ENCODE measurements around the gene ZNF785. TPM values are rescaled to one million over a fixed set of nuclear protein-coding genes. Genes with fewer than 3 reads are reported as not detected.
A peak's percentile ranks its signal among the peaks of the same experiment; 100 is the strongest.
"Not testable (repeated sequence)": the region's sequence is repeated elsewhere in the genome, so short reads cannot be mapped to it uniquely, and the experiment has no call there.

The ZNF785 gene
- 12.1 and 13.0 TPM in 2 replicates for total RNA-seq (2014; rRNA removed; shearing (Covaris generic))
- 12.7 and 13.3 TPM in 2 replicates for polyA plus RNA-seq (2015; cell fraction: cytosol; rRNA removed)
- polyA plus RNA-seq (2015; cell fraction: nucleus; rRNA removed) = 32.7 and 35.6 TPM in 2 replicates

GRCh38 chr16:30585400-30586191, at the start of gene ZNF785:
ZNF785 (minus strand) TSS chr16:30585697; CDS start chr16:30585611, 86 bp downstream.
- in situ Hi-C loops (cut with HindIII; ENCODE audit: low pct_unique_long_range_greater_than_20kb, low sequenced_read_pairs) = no loop called here
- peak; percentile 99 for DNase-seq (ENCODE audit: low read depth, low spot score)

DNA sequence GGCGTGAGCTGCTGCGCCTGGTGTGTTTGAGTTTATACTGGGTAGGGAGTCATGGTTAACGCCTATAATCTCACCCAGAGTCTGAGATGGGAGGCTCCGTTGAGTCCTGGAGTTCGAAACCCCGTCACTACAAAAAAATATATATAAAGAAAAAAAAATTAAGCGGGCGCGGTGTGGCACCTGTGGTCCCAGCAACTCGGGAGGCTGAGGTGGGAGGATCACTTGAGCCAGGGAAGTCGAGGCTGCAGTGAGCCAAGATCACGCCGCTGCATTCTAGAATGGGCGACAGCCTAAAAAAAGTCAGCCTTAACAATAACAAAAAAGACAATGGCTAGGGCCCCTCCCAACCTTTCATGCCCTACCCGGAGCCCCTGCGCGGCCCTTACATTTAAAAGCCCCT, 48.0 kb upstream of the ZNF785 start:
- DNase-seq (ENCODE audit: low read depth, low spot score) = no peak
- in situ Hi-C loops (cut with HindIII; ENCODE audit: low pct_unique_long_range_greater_than_20kb, low sequenced_read_pairs) = no loop called here

- in situ Hi-C loops (cut with HindIII; ENCODE audit: low pct_unique_long_range_greater_than_20kb, low sequenced_read_pairs); DNase-seq (ENCODE audit: low read depth, low spot score): not testable (repeated sequence)
Observed at GRCh38 chr16:30632454-30632853, 47.0 kb upstream of the ZNF785 start.

- peak; percentile 83 for DNase-seq (ENCODE audit: low read depth, low spot score)
- in situ Hi-C loops (cut with HindIII; ENCODE audit: low pct_unique_long_range_greater_than_20kb, low sequenced_read_pairs) = no loop called here
Observed at GRCh38 chr16:30628628-30629540, 43.4 kb upstream of the ZNF785 start.

DNA sequence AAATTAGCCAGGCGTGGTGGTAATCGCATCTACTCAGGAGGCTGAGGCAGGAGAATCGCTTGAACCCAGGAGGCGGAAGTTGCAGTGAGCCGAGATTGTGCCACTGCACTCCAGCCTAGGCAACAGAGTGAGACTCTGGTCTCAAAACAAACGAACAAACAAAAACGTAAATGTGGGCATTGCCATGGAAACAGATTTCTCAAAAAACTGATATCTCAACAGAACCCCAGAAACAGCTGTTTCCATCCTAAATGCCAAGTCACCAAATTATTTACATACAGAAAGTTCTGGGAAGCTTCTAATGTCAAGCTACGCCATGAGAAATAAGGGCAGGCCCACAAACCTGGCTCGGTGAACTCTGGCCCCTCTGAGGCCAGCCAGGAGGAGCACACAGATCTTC, 40.7 kb upstream of the ZNF785 start:
- no peak for DNase-seq (ENCODE audit: low read depth, low spot score)
- in situ Hi-C loops (cut with HindIII; ENCODE audit: low pct_unique_long_range_greater_than_20kb, low sequenced_read_pairs) = no loop called here

- DNase-seq (ENCODE audit: low read depth, low spot score) = peak; percentile 79
- in situ Hi-C loops (cut with HindIII; ENCODE audit: low pct_unique_long_range_greater_than_20kb, low sequenced_read_pairs) = no loop called here
Observed at GRCh38 chr16:30623536-30624283, 38.2 kb upstream of the ZNF785 start.

DNA sequence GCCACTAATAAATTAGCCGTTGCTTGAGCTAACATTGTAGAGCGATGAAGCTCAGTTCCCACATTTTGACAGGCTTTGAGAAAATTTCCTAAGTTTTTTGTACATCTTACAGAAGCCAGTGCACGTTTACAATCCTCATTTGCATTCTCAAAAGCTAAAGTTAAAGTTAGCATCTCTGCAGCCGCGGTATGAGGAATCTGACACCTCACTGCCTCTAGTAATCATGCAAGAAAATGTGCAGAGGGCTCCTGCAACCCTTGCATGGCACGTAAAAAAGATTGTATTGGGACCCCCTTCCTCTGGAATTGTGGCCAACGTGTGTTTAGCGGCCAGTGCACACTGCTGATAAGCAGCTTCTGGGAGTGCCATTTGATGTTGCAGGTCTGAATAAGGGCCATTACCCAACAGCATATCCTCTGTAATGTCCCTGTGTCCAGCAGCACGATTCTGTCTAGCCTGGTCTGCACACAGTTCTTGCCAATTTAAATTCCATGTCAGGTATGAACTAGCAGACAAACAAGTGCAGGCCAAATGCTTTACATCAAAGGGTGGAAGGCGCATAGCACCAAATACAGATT, 37.0 kb upstream of the ZNF785 start:
- no peak for DNase-seq (ENCODE audit: low read depth, low spot score)
- in situ Hi-C loops (cut with HindIII; ENCODE audit: low pct_unique_long_range_greater_than_20kb, low sequenced_read_pairs) = no loop called here

DNA sequence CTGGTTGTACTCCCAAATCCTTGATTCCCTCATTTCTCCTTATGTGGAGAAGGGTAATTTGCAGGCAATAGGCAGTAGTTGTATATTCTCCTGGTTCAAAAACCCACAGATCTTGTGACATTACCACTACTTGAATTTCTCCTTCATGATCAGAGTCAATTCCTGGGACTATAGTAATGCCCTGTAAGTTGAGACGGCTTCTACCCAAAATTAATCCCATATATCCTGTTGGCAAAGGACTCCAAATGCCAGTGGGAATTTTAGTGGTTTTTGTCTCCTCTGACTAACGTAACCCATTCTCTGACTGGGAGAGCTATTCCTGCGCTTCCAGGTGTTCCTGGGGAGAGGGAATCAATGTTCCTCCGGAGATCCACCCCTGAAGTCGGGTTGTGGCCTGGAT, 36.3 kb upstream of the ZNF785 start:
- in situ Hi-C loops (cut with HindIII; ENCODE audit: low pct_unique_long_range_greater_than_20kb, low sequenced_read_pairs) = no loop called here
- DNase-seq (ENCODE audit: low read depth, low spot score) = peak; percentile 77

DNA sequence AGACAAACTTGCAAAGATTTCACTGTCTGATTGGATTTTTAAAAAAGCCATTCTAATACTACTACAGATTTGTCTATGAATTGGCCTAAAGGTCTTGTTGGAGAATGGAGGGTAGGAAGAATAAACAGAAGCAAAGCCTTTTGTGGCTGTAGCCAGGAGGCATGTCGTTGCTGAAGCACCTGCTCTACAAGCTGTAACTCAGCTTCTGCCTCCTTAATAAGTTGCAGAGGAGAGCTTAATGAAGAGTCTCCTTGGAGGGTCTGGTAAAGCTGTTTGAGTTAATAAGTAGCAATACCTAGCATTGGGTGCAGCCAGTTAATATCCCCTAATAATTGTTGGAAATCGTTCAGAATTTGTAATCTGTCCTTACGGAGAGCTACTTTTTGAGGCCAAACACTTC, 34.7 kb upstream of the ZNF785 start:
- DNase-seq (ENCODE audit: low read depth, low spot score) = no peak
- in situ Hi-C loops (cut with HindIII; ENCODE audit: low pct_unique_long_range_greater_than_20kb, low sequenced_read_pairs) = no loop called here

DNA sequence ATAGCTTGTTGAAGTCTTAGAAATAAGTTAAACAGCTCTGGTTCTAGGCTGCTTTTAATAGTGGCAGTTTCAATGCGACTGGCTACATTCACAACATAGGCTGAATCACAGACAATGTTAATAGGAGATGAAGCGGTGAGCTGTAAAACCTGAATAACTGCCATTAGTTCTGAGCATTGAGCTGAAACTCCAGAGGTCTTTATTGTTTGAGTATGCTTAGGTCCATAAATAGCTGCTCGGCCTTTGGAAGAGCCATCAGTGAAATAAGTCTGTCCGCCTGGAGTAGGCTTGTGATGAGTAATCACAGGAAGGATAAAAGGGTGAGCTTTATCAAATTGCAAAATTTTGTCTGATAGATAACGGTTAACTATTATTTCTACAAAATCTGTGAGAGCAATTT, 34.1 kb upstream of the ZNF785 start:
- in situ Hi-C loops (cut with HindIII; ENCODE audit: low pct_unique_long_range_greater_than_20kb, low sequenced_read_pairs) = no loop called here
- no peak for DNase-seq (ENCODE audit: low read depth, low spot score)

DNA sequence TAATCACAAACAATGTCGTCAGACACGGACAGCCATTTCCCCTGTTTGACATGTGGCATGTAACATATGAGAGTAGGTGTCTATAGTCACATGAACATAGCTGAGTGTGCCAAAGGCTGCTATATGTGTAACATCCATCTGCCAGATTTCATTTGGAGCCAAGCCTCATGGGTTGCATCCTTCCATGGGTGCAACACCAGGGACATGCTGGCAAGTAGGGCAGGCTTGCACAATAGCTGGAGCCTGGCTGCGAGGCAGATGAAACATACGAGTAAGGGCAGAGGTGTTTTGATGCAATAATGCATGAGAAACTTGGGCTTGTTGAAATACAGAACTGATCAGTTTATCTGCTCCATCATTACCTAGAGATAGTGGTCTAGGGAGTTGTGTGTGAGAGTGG, 33.7 kb upstream of the ZNF785 start:
- in situ Hi-C loops (cut with HindIII; ENCODE audit: low pct_unique_long_range_greater_than_20kb, low sequenced_read_pairs) = no loop called here
- no peak for DNase-seq (ENCODE audit: low read depth, low spot score)

DNA sequence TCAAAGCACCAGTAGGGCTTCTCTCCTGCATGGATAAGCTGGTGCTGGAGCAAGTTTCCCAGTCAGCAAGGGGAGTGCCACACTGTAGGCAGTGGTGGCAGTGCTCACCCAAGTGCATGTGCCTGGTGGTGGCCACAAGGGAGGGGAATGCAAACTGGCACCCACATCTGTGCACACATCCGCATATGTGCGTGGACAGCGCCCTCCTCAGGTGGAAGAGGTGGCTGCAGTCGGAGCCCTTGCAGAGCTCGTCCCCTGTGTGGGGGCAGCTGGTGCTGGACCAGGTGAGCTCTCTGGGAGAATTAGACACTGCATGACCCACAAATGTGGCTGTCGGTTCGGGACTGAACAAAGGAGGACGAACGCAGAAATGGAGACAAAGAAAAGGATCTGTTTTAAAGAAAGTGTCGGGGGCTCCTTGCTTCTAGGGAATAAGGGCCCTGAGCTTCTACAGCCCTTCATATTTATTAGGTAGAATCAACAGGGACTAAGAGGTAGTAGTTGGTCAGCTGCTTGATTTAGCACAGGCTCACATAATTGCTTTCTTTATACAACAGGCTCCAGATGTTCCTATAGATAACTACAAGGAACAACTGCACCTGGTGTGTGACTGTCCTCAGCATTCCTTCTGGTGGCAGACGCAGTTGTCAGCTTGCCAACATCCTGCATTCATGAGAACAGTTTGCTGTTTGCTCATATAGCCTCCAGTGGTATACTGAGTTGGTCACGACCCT, 30.0 kb upstream of the ZNF785 start:
- DNase-seq (ENCODE audit: low read depth, low spot score) = peak; percentile 68
- in situ Hi-C loops (cut with HindIII; ENCODE audit: low pct_unique_long_range_greater_than_20kb, low sequenced_read_pairs) = no loop called here

GRCh38 chr16:30609926-30610839, 24.7 kb upstream of the ZNF785 start, which contains the start of gene ZNF689:
ZNF689 (minus strand) TSS chr16:30610389; CDS start chr16:30610041, 348 bp downstream.
- in situ Hi-C loops (cut with HindIII; ENCODE audit: low pct_unique_long_range_greater_than_20kb, low sequenced_read_pairs) = no loop called here
- peak; percentile 97 for DNase-seq (ENCODE audit: low read depth, low spot score)

DNA sequence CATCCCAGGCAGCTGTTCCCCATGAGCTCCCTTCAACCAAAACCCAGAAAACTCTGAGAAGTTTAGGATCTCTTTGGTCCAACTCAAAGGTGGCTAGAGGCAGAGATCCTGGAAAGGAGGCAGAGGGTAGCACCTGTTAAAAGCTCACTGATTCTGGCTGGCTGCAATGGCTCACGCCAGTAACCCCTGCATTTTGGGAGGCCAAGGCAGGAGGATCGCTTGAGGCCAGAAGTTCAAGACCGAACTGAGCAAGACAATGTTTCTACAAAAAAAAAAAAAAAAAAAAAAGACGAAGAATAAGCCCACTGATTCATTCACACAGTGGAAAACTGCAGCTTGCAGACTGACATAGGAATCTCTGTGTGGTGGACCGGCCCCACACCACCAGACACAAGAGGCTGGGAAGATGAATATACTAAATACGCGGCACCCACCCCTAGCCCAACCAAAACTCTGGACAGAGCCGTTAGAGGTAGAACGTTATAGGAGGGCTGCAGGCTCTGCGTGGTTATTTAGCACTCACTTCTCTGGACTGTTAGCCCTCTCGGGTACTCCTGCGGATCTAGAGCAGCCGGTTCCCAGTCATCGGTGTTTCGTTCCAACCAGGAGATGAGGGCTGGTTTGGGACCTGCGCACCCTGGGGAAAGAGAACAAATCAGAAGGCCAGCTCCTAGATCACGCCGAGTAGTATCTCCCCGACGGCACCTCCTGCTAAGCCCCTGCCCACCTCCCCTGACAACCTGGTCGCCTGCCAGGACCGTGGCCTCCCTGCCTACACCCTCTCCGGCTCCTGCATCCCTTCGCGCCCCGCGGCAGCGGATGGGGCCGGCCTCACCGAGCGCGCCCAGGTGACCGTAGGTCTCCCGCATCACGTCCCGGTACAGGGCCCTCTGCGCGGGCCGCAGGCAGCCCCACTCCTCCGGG, 23.8 kb upstream of the ZNF785 start:
- peak; percentile 19 for DNase-seq (ENCODE audit: low read depth, low spot score)
- in situ Hi-C loops (cut with HindIII; ENCODE audit: low pct_unique_long_range_greater_than_20kb, low sequenced_read_pairs) = no loop called here

GRCh38 chr16:30606004-30606403, 20.5 kb upstream of the ZNF785 start:
- DNase-seq (ENCODE audit: low read depth, low spot score) = no peak
- in situ Hi-C loops (cut with HindIII; ENCODE audit: low pct_unique_long_range_greater_than_20kb, low sequenced_read_pairs) = no loop called here

Data from SK-MEL-5 (cell line).